NCI-H748 (cell line): ENCODE measurements around the gene LCAT.

Experiments
- DNase-seq: peaks from one replicate; lab custom pipeline; 2025; ENCODE audit not compliant: unreplicated experiment; lab: John Stamatoyannopoulos, UW

Gene LCAT

DNA sequence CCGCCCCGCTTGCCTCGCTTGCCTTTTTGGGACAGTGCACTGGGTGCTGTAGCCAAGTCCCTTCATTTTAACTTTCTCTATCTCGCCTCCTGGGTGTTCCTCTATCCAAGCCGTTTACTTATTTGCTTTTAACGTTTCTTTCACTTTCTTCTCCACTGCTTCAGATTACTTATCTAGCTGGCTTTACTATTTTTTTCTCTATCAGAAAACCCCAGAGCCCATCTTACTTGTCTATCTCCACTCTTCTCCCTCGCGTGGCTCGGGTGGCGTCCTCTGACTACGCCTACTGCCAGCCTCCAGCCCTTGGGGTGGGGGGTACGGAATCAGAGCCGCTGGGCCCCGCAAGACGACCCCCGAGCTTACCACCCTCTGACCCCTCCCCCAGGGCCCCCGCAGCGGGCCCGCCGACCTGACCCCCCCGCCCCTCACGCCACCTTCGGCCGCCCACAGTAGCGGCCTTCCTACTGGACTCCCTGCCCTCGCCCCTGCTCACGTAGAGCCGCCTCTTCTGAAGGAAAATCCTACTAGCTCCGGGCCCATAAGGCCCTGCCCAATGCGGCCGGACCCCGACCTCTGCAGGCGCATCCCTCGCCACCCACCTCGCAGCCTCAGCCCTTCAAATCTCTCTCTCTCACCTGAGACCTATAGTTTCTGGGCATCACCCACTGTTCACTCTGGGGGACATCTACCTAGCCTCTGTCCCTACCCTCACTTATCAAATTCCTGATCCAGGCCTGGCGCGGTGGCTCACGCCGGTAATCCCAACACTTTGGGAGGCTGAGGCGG lies 25.5 kb upstream of the LCAT start:
- no peak for DNase-seq

DNA sequence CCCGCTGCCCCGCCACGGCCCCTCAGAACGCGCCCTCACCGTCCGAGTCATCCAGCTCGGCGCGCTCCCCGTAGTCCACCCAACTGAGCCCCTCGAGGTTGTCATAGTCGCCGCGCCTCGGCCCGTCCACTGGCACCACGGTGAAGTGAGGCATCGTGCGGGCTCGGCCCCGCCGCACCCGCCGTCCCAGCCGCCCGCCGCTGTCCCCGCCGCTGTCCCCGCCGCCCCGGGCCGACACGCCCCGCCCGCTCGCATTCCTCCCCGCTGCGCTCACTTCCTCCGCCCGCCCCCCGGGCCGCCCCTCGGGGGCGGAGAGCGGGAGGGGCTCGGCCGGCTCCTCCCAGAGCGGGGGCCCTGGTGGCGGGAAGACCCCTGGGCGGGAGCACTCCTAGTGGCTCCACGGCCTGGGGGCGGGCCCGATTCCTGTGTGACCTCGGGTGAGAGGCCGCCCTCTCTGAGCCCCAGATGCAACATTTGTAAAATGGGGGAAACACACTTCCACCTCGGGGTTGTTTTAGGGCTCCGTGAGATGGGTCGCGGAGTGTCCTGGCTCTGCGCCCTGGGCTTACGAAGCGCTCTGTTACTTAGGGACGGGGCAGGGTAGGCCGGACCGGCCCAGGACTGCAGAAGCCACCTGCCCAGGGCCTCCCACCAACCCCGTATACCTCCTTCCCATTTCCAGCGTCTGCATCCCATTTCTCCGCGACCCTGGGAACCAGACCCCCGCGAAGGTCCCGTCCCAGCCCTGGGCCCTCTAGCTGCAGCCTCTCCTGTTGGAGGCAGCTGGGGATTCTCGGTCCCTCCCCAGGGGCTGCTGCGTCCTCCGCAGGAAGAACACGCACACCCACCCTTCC lies 24.7 kb upstream of the LCAT start, which contains the start of gene SLC12A4:
Gene SLC12A4 (minus strand): TSS at position 238 of the 854 bp plus-strand sequence. CDS start 84 bp downstream, at position 154.
- peak; percentile 75 for DNase-seq

GRCh38 chr16:67967958-67968399 lies 24.1 kb upstream of the LCAT start:
- peak; percentile 30 for DNase-seq

DNA sequence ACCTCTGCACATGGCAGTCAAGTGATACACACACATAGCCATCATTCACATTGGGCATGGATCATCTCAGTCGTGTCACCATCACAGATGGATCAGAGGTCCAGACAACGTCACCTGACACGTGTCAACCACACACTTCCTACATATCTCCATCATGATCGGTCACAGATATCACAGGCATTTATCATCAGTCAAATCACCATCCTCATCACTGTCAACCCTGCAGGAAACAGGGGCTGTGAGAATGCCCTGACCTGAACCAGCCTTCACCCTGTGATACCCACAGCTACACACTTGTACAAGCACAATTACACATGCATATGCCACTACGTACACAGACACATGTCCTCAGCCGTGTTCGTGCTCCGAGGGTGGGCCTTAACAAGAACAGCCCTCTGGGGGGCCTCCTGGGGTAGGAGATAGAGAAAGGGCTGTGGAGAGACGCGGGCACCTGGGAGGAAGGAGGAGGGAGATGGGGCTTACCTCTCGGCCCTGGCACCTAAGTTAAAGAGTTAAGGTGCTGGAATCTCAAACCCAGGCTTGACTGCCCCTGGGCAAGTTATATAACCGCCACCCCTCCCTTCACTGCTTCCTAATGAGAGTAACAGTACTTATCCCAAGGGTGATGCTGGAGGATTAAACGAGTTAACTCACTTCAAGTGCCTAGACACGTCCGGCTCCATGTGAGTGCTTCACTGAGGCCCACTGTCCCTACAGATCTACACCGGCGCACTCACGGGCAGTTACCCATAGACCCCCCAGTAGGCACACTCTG lies 23.4 kb upstream of the LCAT start:
- DNase-seq, result peak; percentile 13

DNA sequence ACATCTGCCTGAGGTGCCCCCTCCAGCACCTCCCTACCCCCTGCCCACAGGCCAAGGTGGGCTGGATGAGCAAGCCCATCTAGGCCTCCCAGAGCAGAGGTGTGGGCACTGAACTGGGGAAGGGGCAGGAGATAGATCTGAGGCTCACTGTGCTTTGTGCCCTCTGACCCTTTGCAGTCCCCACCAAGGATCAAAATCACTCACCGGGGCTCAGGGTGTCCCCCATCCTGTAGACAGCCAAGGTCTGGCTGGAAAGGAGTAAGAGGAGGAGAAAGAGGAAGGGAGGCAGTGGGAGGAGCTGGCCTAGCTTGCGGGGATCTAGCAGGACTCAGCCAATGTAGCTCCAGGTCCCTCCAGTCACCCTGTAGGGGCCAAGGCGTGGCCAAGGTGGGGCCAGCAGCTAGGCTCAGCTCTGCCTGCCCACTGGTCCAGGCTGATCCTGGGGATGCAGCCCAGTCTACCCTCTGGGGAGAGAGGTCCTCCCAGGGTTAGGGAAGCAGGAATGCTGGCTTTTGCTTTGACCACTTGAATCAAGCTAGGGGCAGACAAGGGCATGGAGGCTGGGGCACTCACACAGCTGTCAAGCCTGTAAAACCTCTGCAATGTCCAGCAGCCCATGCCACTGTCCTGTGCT lies 22.7 kb upstream of the LCAT start:
- peak; percentile 12 for DNase-seq

GRCh38 chr16:67965668-67966548 lies 22.0 kb upstream of the LCAT start:
- DNase-seq, result peak; percentile 12

DNA sequence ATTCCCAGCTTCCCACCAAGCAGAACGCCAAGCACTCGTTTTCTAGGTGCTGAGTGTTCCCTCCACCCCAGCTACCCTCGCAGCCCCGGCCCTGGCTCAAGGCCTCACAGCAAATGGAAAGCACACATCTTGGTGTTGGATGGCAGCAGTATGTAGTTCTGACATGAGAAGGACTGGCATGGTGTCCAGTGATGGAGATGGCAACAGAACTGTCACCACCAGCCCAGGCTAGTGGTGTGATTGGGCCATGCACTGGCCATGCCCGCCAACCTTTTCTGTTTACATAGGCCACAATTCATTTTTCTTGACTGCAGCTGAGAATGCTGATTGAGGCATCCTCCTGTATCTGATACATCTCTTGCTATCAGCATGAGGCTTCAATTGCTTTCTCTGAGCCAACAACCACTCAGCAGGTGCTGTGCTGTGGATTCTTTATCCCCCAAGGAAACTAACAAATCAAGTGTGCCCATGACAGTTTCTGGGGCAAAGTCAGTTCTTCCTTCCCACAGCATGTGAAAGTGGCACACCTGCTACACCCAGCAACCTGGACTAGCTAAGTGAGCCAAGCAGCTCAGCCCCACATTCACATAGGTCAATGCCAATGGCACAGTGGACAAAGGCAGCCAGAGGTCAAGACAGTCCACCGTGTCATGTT lies 20.7 kb upstream of the LCAT start:
- DNase-seq, result no peak

GRCh38 chr16:67963662-67964321 lies 19.9 kb upstream of the LCAT start:
- DNase-seq, result peak; percentile 12

DNA sequence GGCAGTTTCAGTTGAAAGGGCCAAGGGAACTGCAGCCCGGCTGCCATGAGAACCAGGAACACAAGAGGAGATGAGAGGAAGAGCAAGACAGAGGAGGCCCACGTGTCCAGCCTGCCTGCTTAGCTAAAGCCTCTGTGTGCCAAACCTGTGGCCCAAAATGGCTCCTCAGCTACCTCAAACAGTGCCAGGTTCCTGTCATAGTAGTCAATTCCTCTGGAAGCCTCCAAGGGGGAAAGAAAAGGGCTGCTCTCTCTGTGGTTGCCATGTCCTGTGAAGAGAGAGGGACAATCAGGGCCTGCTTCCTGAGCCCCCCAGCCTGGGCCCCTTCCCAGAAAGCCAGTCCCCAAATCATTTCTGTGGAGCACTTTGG lies 19.4 kb upstream of the LCAT start:
- no peak for DNase-seq

- DNase-seq, result no peak
Measured at GRCh38 chr16:67962135-67962534, 18.2 kb upstream of the LCAT start.

DNA sequence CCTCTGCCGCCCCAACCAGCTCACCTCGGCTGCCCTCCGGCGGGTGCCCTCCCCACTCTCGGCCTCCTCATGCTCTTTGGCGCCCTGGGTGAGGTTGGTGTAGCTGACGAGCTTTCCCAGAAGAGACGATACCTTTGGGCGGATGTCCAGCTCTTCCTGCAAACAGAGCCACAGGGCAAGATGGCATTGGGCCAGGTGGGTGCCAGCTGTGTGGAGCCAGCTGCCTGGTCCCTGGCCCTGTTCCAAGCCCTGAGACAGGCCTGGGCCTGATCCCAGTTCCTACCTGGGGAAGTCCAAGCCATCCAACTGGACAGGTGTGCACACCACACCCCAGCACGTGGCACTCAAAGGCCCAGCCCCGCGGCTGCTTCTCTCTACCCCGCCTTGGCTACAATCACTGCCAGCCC lies 17.6 kb upstream of the LCAT start:
- DNase-seq, result peak; percentile 98

DNA sequence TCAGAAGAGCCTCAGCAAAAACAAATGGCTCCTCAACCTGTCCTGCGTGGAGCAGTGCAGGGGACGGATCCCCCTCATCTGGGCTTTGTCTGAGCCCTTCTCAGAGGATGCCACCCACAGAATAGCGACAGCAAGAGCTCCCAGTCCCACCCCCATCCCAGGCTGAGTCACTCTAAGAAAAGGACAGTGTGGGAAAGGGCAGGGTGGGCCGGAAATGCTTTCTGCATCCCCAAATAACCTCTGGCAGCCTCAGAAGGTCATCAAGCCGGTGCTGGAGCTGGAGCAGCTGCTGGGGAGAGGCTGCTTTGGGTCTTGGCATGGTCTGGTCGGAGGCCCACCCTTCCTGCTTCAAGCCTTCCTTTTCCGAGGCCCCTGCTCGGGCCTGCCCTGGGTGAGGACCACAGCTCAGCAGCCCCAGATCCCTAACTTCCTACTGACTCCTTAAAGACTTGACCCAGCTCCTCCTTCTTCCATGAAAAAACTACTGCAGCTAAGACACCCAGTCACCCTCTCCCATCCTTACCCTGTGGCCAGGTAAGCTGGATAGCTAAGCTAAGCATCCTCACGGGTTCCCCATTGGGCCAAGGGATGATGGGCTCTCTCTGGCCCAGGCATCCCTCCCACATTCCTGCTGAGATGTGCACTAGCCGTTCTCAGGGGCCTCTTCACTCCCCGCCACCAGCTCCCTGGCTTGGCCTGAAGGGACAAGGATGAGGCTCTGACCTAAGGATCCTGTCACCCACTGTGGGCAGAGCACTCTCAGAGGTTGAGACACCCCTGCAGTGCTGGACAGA lies 15.8 kb upstream of the LCAT start:
- no peak for DNase-seq

GRCh38 chr16:67957622-67958021 lies 13.7 kb upstream of the LCAT start:
- DNase-seq, result no peak

GRCh38 chr16:67954421-67955196 lies 10.7 kb upstream of the LCAT start:
- no peak for DNase-seq

GRCh38 chr16:67953641-67954375 lies 9.9 kb upstream of the LCAT start:
- no peak for DNase-seq

- no peak for DNase-seq
Measured at GRCh38 chr16:67951485-67951884, 7.6 kb upstream of the LCAT start.
